HT-29 (cell line): Measurements from ENCODE around the gene AXIN2. TPM values are rescaled to one million over a fixed set of nuclear protein-coding genes. Genes with fewer than 3 reads are reported as not detected.

ENCODE experiments used
- DNase-seq: peaks from one replicate; pipeline ENCODE4 v3.0.0-alpha.2; 2015; ENCODE audit warnings: low spot score
- total RNA-seq: library from RNA; depleted of rRNA; stranded (reverse); fragments of >200 nt; shearing (Covaris generic); gene quantifications from 2 replicates; pipeline ENCODE4 v1.2.3, GENCODE V29; 2014

The AXIN2 gene
- total RNA-seq, 1 experiment from 2014 or later = 72.1 TPM

DNA sequence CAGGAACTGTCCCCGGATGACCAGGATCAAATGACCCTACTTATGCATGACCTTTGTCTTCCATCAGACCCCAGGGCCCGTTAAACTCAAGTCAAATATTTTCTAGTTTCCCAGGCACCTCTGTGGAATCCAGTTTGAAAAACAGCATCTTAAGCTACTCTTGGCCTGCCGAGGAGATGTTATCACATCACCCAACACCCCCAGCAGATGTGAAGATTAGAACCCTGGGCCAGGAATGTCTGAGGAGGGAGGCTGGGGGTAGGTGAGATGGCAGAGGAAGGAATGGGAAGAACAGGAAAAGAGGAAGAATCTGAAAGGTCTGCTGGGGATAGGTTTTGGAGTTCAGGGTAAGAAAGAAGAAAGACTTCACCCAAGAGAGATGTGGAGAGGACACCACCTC is 79.2 kb downstream of the AXIN2 start:
- no peak for DNase-seq

- no peak for DNase-seq
These were observed 82.2 kb downstream of the AXIN2 start for GRCh38 chr17:65479282-65479681.
